HG02938 (cell line): ENCODE data around the gene DLG3.
A peak's percentile ranks its signal among the peaks of the same experiment; 100 is the strongest.

ENCODE experiments used
- ATAC-seq: cut with Tn5 transposase; IDR thresholded peaks from one replicate; pipeline ENCODE4 v1.9.1; 2021; ENCODE audit warnings: mild to moderate bottlenecking, moderate library complexity; ENCODE audit not compliant: unreplicated experiment

Gene DLG3

GRCh38 chrX:70437011-70437410, 7.6 kb upstream of the DLG3 start:
- ATAC-seq: no peak

GRCh38 chrX:70437921-70438665, 6.5 kb upstream of the DLG3 start:
- ATAC-seq: no peak

GRCh38 chrX:70439016-70439415, 5.6 kb upstream of the DLG3 start:
- ATAC-seq: peak; percentile 33

- ATAC-seq: no peak
These were observed 2.4 kb upstream of the DLG3 start for GRCh38 chrX:70442224-70442623.

GRCh38 chrX:70444946-70445656, 466 bp downstream of the DLG3 start:
- ATAC-seq: no peak

GRCh38 chrX:70445951-70446350, 1.3 kb downstream of the DLG3 start:
- no peak for ATAC-seq

GRCh38 chrX:70446380-70447350, 2.0 kb downstream of the DLG3 start:
- no peak for ATAC-seq

- no peak for ATAC-seq
These were observed 4.9 kb downstream of the DLG3 start for GRCh38 chrX:70449457-70449966.

- peak; percentile 55 for ATAC-seq
These were observed 7.6 kb downstream of the DLG3 start for GRCh38 chrX:70452143-70452733.

GRCh38 chrX:70453024-70453618, 8.5 kb downstream of the DLG3 start:
- no peak for ATAC-seq

- ATAC-seq: peak; percentile 43
These were observed 10.1 kb downstream of the DLG3 start for GRCh38 chrX:70454441-70455365.

- ATAC-seq: no peak
These were observed 10.9 kb downstream of the DLG3 start for GRCh38 chrX:70455366-70456202.

- ATAC-seq: no peak
These were observed 11.6 kb downstream of the DLG3 start for GRCh38 chrX:70456256-70456655.

- ATAC-seq: no peak
These were observed 16.4 kb downstream of the DLG3 start for GRCh38 chrX:70461026-70461425.

- ATAC-seq: no peak
These were observed 19.4 kb downstream of the DLG3 start for GRCh38 chrX:70464051-70464450.

- ATAC-seq: no peak
These were observed 22.3 kb downstream of the DLG3 start for GRCh38 chrX:70466968-70467367.

- ATAC-seq: no peak
These were observed 24.1 kb downstream of the DLG3 start for GRCh38 chrX:70468709-70469108.

GRCh38 chrX:70470850-70471289, 26.2 kb downstream of the DLG3 start:
- ATAC-seq: no peak
